HepG2 (cell line): ENCODE results near the gene GIPC3. TPM values are rescaled to one million over a fixed set of nuclear protein-coding genes. Genes with fewer than 3 reads are reported as not detected.

ENCODE experiments used
- ATAC-seq: fragments of 200-7000 bp; cut with Tn5 transposase; 3 replicates; pipeline ENCODE4 v1.9.1; 2020; ENCODE audit warnings: mild to moderate bottlenecking, moderate library complexity
- BruUV-seq: library from RNA; stranded (reverse); fragments of 400-500 nt; replicated peaks from 2 replicates; lab custom pipeline; 2021; lab: Mats Ljungman, UMichigan
- CTCF ChIA-PET: fragments of 300-600 bp; formaldehyde crosslinking; extraction: SDS; loops from one replicate; lab custom pipeline; 2021; ENCODE audit warnings: low total read pairs, inconsistent platforms, low intra/inter-chr PET ratio; lab: Yijun Ruan, JAX
- POLR2A ChIA-PET: fragments of 350-600 bp; sonication (Branson Sonifier 250); formaldehyde crosslinking; loops from one replicate; lab custom pipeline; 2020; ENCODE audit warnings: antibody characterized with exemption, inconsistent platforms; lab: Yijun Ruan, JAX
- DNase-seq: peaks from one replicate; pipeline ENCODE4 v3.0.0-alpha.2; 2015; ENCODE audit warnings: low spot score
- FAIRE-seq: peaks from 3 replicates; lab custom pipeline; 2011; peaks lifted over from hg19 to GRCh38; lab: Jason Lieb, UNC
- H2AFZ ChIP-seq: one replicate; pipeline ENCODE4 v1.6.1; 2011; ENCODE audit warnings: low read length, inconsistent platforms
- H3K27ac ChIP-seq: fragments of 300-600 bp; 3 replicates; pipeline ENCODE4 v1.8.0; 2011; ENCODE audit warnings: mixed run types, mild to moderate bottlenecking, mixed read lengths, low read length, inconsistent platforms; ENCODE audit not compliant: insufficient read depth; ENCODE audit errors: extremely low read length
- H3K27me3 ChIP-seq, 2 experiments: fragments of 200-600 bp in 1 of 2; 2 replicates in 1 of 2; 3 replicates in 1 of 2; pipeline versions ENCODE4 v1.6.0 to v1.8.0; 2011; ENCODE audit warnings: low read length in 2 of 2, mild to moderate bottlenecking in 2 of 2, moderate library complexity in 2 of 2, inconsistent platforms in 1 of 2; ENCODE audit not compliant: insufficient read depth in 2 of 2, control insufficient read depth in 1 of 2
- H3K36me3 ChIP-seq, 2 experiments: fragments of 200-600 bp in 1 of 2; replicated peaks in 1 of 2; 2 replicates in 1 of 2; 3 replicates in 1 of 2; pipeline versions ENCODE4 v1.5.1 to v1.8.0; 2011; ENCODE audit warnings: low read length in 2 of 2, inconsistent platforms in 1 of 2; ENCODE audit not compliant: insufficient read depth in 2 of 2, control insufficient read depth in 1 of 2
- H3K4me1 ChIP-seq: 2 replicates; pipeline ENCODE4 v1.5.1; 2012; ENCODE audit warnings: low read length, inconsistent platforms; ENCODE audit not compliant: insufficient read depth
- H3K4me2 ChIP-seq: 2 replicates; pipeline ENCODE4 v1.6.0; 2011; ENCODE audit warnings: low read depth, low read length, inconsistent platforms
- H3K4me3 ChIP-seq, 3 experiments: fragments of 200-600 bp in 1 of 3; sonication (generic), shearing (Covaris generic) in 1 of 3; replicated peaks in 1 of 3; 2 replicates each; pipeline ENCODE4 v1.5.1; 2011 to 2016; ENCODE audit warnings: low read length in 3 of 3, inconsistent platforms in 2 of 3, low read depth in 2 of 3, mild to moderate bottlenecking in 2 of 3, control low read depth in 1 of 3, mixed read lengths in 1 of 3; ENCODE audit not compliant: insufficient read depth in 1 of 3
- H3K79me2 ChIP-seq: one replicate; pipeline ENCODE4 v1.6.1; 2011; ENCODE audit warnings: low read length, inconsistent platforms; ENCODE audit not compliant: insufficient read depth
- H3K9ac ChIP-seq: 2 replicates; pipeline ENCODE4 v1.6.0; 2011; ENCODE audit warnings: mild to moderate bottlenecking, low read depth, low read length, inconsistent platforms; ENCODE audit not compliant: insufficient read depth
- H3K9me3 ChIP-seq: 2 replicates; pipeline ENCODE4 v1.5.1; 2012; ENCODE audit warnings: mild to moderate bottlenecking, low read length
- H4K20me1 ChIP-seq: 2 replicates; pipeline ENCODE4 v1.6.0; 2011; ENCODE audit warnings: inconsistent platforms, mild to moderate bottlenecking, low read length, moderate library complexity; ENCODE audit not compliant: insufficient read depth
- AGO2 ChIP-seq: fragments of 200-400 bp; formaldehyde crosslinking; optimal IDR thresholded peaks from 2 replicates; pipeline ENCODE3; 2017; ENCODE audit warnings: mild to moderate bottlenecking, low read depth, low read length, moderate library complexity
- GFI1 ChIP-seq: sonication (generic); formaldehyde crosslinking; IDR thresholded peaks from 2 replicates; pipeline ENCODE4 v1.5.0; 2020; ENCODE audit warnings: missing genetic modification reagents, mild to moderate bottlenecking, borderline replicate concordance
- POLR2G ChIP-seq: fragments of 200-400 bp; formaldehyde crosslinking; IDR thresholded peaks from 2 replicates; pipeline ENCODE4 v1.6.1; 2018; ENCODE audit warnings: mild to moderate bottlenecking, low read depth, low read length, moderate library complexity
- TMF1 ChIP-seq: sonication (generic); formaldehyde crosslinking; IDR thresholded peaks from 2 replicates; pipeline ENCODE4 v1.8.1; 2022; ENCODE audit warnings: low read depth, missing genetic modification reagents
- ZC3H13 ChIP-seq: sonication (generic); formaldehyde crosslinking; IDR thresholded peaks from 2 replicates; pipeline ENCODE4 v1.8.1; 2023; ENCODE audit warnings: mild to moderate bottlenecking, missing genetic modification reagents, moderate library complexity
- ZNF3 ChIP-seq: IDR thresholded peaks from 2 replicates; pipeline ENCODE4 v1.7.0; 2017; ENCODE audit warnings: inconsistent platforms
- WGBS: methylation state at CpG from one replicate; pipeline ENCODE4 v1.1.6; 2017; ENCODE audit warnings: low lambda C conversion rate; 5-methylcytosine and 5-hydroxymethylcytosine counted together
- in situ Hi-C: cut with HindIII; loops from 2 replicates; pipeline ENCODE4 v1.10.0; 2017; ENCODE audit warnings: low pct_unique_long_range_greater_than_20kb; ENCODE audit not compliant: extremely low pct_ligation_motif_present
- intact Hi-C: fragments of 100-400 bp; cut with micrococcal nuclease; formaldehyde crosslinking; loops from one replicate; pipeline ENCODE4 v1.10.0; 2022; ENCODE audit not compliant: unreplicated experiment
- polyA plus RNA-seq, 8 experiments: library from polyadenylated mRNA; depleted of rRNA in 3 of 8; stranded (reverse) in 7 of 8; unstranded in 1 of 8; fragments of >200 nt; fragmentation: Illumina TruSeq in 4 of 8; extraction: Trizol in 4 of 8; gene quantifications; 2 replicates each; pipeline versions ENCODE4 v1.2.1 to v1.2.3, GENCODE V29; 2011 to 2016; ENCODE audit warnings: low read depth in 4 of 8, missing spikeins in 1 of 8, mixed read lengths in 1 of 8; ENCODE audit not compliant: insufficient read depth in 1 of 8
- total RNA-seq, 5 experiments: library from RNA; depleted of rRNA; stranded (reverse); fragments of >200 nt; fragmentation: Illumina TruSeq; extraction: Trizol; gene quantifications; 2 replicates each; pipeline ENCODE4 v1.2.3, GENCODE V29; 2016; ENCODE audit warnings: low read depth in 1 of 5

The GIPC3 gene
- total and polyA plus RNA-seq, 2 of the 13 experiments (the other 11 are each of a cell fraction or from before 2014, with no cell fraction given): 0.05 TPM; not detected in 1

GRCh38 chr19:3535563-3535965, 49.7 kb upstream of the GIPC3 start:
- ChIA-PET CTCF (no interaction called here), POLR2A (no interaction called here)
- H2AFZ ChIP-seq: no peak overlapping the region
- H3K4me1 ChIP-seq: no peaks in the 10 kb centered on the region
- no peak for ATAC-seq
- H3K36me3 ChIP-seq: peaks cover 11 to 20% of the 10 kb centered on the region in 2 experiments; a peak in 4 of 5 replicates
- TF ChIP-seq ZC3H13 (CRISPR knock-in tag): peak; percentile 80; the same call in 1 of the 2 replicates
- TF ChIP-seq AGO2: peak; percentile 42
- no peak for TF ChIP-seq GFI1 (CRISPR knock-in tag)
- TF ChIP-seq TMF1 (CRISPR knock-in tag): no peak
- H3K4me3 ChIP-seq: no peak overlapping the region
- no peak overlapping the region for H3K4me2 ChIP-seq
- H3K9me3 ChIP-seq: no peaks in the 10 kb centered on the region
- TSS peak; percentile 22 for BruUV-seq
- WGBS: 100% methylated on average over 10 of the region's 14 CpGs
- intact Hi-C loops: no loop called here
- no peak overlapping the region for H3K9ac ChIP-seq
- H4K20me1 ChIP-seq: no peaks in the 10 kb centered on the region; the same call in 1 of the 2 replicates
- no peaks in the 10 kb centered on the region for H3K79me2 ChIP-seq
- no peak for FAIRE-seq
- no peak overlapping the region for H3K27ac ChIP-seq
- DNase-seq: no peak
- H3K27me3 ChIP-seq: no peaks in the 10 kb centered on the region
- in situ Hi-C loops: no loop called here

GRCh38 chr19:3535981-3536380, 49.3 kb upstream of the GIPC3 start:
- no peaks in the 10 kb centered on the region for H3K9me3 ChIP-seq
- no peaks in the 10 kb centered on the region for H3K27me3 ChIP-seq
- H3K4me3 ChIP-seq: no peak overlapping the region
- no peaks in the 10 kb centered on the region for H3K79me2 ChIP-seq
- no peak for ATAC-seq
- intact Hi-C loops (no loop called here), in situ Hi-C loops (no loop called here)
- TF ChIP-seq ZNF3 (CRISPR knock-in tag): no peak
- TF ChIP-seq POLR2G: peak; percentile 39; the same call in 1 of the 2 replicates
- TF ChIP-seq, all 625 proteins: peak for 1
- no peak for DNase-seq
- Histone ChIP-seq H4K20me1 (no peaks in the 10 kb centered on the region; the same call in 1 of the 2 replicates), H3K9ac (no peak overlapping the region), H3K4me2 (no peak overlapping the region), H3K36me3 (peaks cover 8 to 20% of the 10 kb centered on the region in 2 experiments; a peak in 4 of 5 replicates), H2AFZ (no peak overlapping the region), H3K27ac (no peak overlapping the region), H3K4me1 (no peaks in the 10 kb centered on the region)
- ChIA-PET POLR2A (no interaction called here), CTCF (no interaction called here)
- 96% methylated on average over 10 of the region's 10 CpGs for WGBS
- no TSS peak for BruUV-seq
- no peak for FAIRE-seq
